ENCODE results near the gene TES. TPM values are rescaled to one million over a fixed set of nuclear protein-coding genes. Genes with fewer than 3 reads are reported as not detected.

TES gene
- total RNA-seq, 1 donor from 2014 or later: 94.0 TPM

GRCh38 chr7:116229366-116229765 is 19.0 kb downstream of the TES start:
- intact Hi-C loops (cut with DNase I): no loop called here
- no peak overlapping the region for H3K4me3 ChIP-seq
- TF ChIP-seq CTCF (IDR thresholded peaks at IDR 0.05): no peak
- peaks cover 43% of the 10 kb centered on the region for H3K4me1 ChIP-seq
- ATAC-seq (peak; percentile 50), DNase-seq (no peak)
- H3K27ac ChIP-seq: no peak overlapping the region
- H3K9me3 ChIP-seq: no peaks in the 10 kb centered on the region
- no peaks in the 10 kb centered on the region for H3K36me3 ChIP-seq
- no peaks in the 10 kb centered on the region for H3K27me3 ChIP-seq

- H3K4me1 ChIP-seq: peaks cover 43% of the 10 kb centered on the region
- H3K4me3 ChIP-seq: no peak overlapping the region
- no peaks in the 10 kb centered on the region for H3K36me3 ChIP-seq
- peak overlapping the region; percentile 34 for H3K27ac ChIP-seq
- no peaks in the 10 kb centered on the region for H3K27me3 ChIP-seq
- no peak for TF ChIP-seq CTCF (IDR thresholded peaks at IDR 0.05)
- H3K9me3 ChIP-seq: no peaks in the 10 kb centered on the region
- ATAC-seq: peak; percentile 42
- DNase-seq: no peak
- intact Hi-C loops (cut with DNase I): no loop called here
Measured at GRCh38 chr7:116230191-116231005, 20.1 kb downstream of the TES start.

- Histone ChIP-seq H3K9me3 (no peaks in the 10 kb centered on the region), H3K4me1 (peaks cover 48% of the 10 kb centered on the region), H3K4me3 (no peak overlapping the region), H3K27ac (no peak overlapping the region), H3K36me3 (peaks cover 1% of the 10 kb centered on the region), H3K27me3 (no peaks in the 10 kb centered on the region)
- TF ChIP-seq CTCF (IDR thresholded peaks at IDR 0.05): no peak
- ATAC-seq: no peak
- intact Hi-C loops (cut with DNase I): no loop called here
- DNase-seq: no peak
Measured at GRCh38 chr7:116231543-116231942, 21.2 kb downstream of the TES start.

- H3K9me3 ChIP-seq: no peaks in the 10 kb centered on the region
- H3K4me1 ChIP-seq: peaks cover 48% of the 10 kb centered on the region
- ATAC-seq (peak; percentile 43), DNase-seq (no peak)
- H3K36me3 ChIP-seq: peaks cover 6% of the 10 kb centered on the region
- TF ChIP-seq CTCF (IDR thresholded peaks at IDR 0.05): no peak
- H3K4me3 ChIP-seq: no peak overlapping the region
- H3K27me3 ChIP-seq: no peaks in the 10 kb centered on the region
- no peak overlapping the region for H3K27ac ChIP-seq
- intact Hi-C loops (cut with DNase I): no loop called here
Measured at GRCh38 chr7:116231949-116232348, 21.6 kb downstream of the TES start.

GRCh38 chr7:116232350-116232749 is 22.0 kb downstream of the TES start:
- Histone ChIP-seq H3K4me1 (peaks cover 48% of the 10 kb centered on the region), H3K36me3 (peaks cover 7% of the 10 kb centered on the region), H3K27me3 (no peaks in the 10 kb centered on the region), H3K9me3 (no peaks in the 10 kb centered on the region), H3K27ac (no peak overlapping the region), H3K4me3 (no peak overlapping the region)
- intact Hi-C loops (cut with DNase I): no loop called here
- TF ChIP-seq CTCF (IDR thresholded peaks at IDR 0.05): no peak
- DNase-seq: no peak
- ATAC-seq: no peak
